ENCODE results near the gene CLTA. TPM values are rescaled to one million over a fixed set of nuclear protein-coding genes. Genes with fewer than 3 reads are reported as not detected.

CLTA gene
- total RNA-seq, 2 donors from 2014 or later = 69.3 to 166 TPM

- Mint-ChIP-seq H3K9me3 (no peaks in the 10 kb centered on the region), H3K4me3 (peak overlapping the region; percentile 95), H3K4me1 (peaks cover 37% of the 10 kb centered on the region), H3K36me3 (ENCODE audit: low read depth) (peaks cover 31% of the 10 kb centered on the region), H3K27me3 (no peaks in the 10 kb centered on the region), H3K27ac (peak overlapping the region; percentile 94)
- no peak for ATAC-seq (replicated peaks)
These were observed 547 bp downstream of the CLTA start for GRCh38 chr9:36191290-36191645.

GRCh38 chr9:36191686-36192085, 965 bp downstream of the CLTA start:
- ATAC-seq (replicated peaks) = no peak
- peaks cover 37% of the 10 kb centered on the region for H3K4me1 Mint-ChIP-seq
- peak overlapping the region; percentile 95 for H3K4me3 Mint-ChIP-seq
- no peaks in the 10 kb centered on the region for H3K27me3 Mint-ChIP-seq
- no peaks in the 10 kb centered on the region for H3K9me3 Mint-ChIP-seq
- peak overlapping the region; percentile 94 for H3K27ac Mint-ChIP-seq
- peaks cover 35% of the 10 kb centered on the region for H3K36me3 Mint-ChIP-seq (ENCODE audit: low read depth)

- peak overlapping the region; percentile 95 for H3K4me3 Mint-ChIP-seq
- no peak for ATAC-seq (replicated peaks)
- H3K4me1 Mint-ChIP-seq = peaks cover 37% of the 10 kb centered on the region
- no peaks in the 10 kb centered on the region for H3K9me3 Mint-ChIP-seq
- H3K27ac Mint-ChIP-seq = peak overlapping the region; percentile 94
- peaks cover 40% of the 10 kb centered on the region for H3K36me3 Mint-ChIP-seq (ENCODE audit: low read depth)
- no peaks in the 10 kb centered on the region for H3K27me3 Mint-ChIP-seq
These were observed 1.5 kb downstream of the CLTA start for GRCh38 chr9:36192196-36192595.

- H3K36me3 Mint-ChIP-seq (ENCODE audit: low read depth) = peaks cover 48% of the 10 kb centered on the region
- H3K27me3 Mint-ChIP-seq = no peaks in the 10 kb centered on the region
- H3K9me3 Mint-ChIP-seq = no peaks in the 10 kb centered on the region
- no peak for ATAC-seq (replicated peaks)
- H3K4me1 Mint-ChIP-seq = peaks cover 37% of the 10 kb centered on the region
- H3K4me3 Mint-ChIP-seq = peak overlapping the region; percentile 95
- H3K27ac Mint-ChIP-seq = peak overlapping the region; percentile 94
These were observed 2.3 kb downstream of the CLTA start for GRCh38 chr9:36193023-36193422.

- Mint-ChIP-seq H3K27ac (peak overlapping the region; percentile 94), H3K4me1 (peaks cover 37% of the 10 kb centered on the region), H3K4me3 (peak overlapping the region; percentile 95), H3K27me3 (no peaks in the 10 kb centered on the region), H3K36me3 (ENCODE audit: low read depth) (peaks cover 63% of the 10 kb centered on the region), H3K9me3 (no peaks in the 10 kb centered on the region)
- ATAC-seq (replicated peaks) = no peak
These were observed 3.7 kb downstream of the CLTA start for GRCh38 chr9:36194326-36195000.

- Mint-ChIP-seq H3K9me3 (no peaks in the 10 kb centered on the region), H3K4me1 (peaks cover 22% of the 10 kb centered on the region), H3K27ac (peak overlapping the region; percentile 95), H3K27me3 (no peaks in the 10 kb centered on the region), H3K4me3 (no peak overlapping the region), H3K36me3 (ENCODE audit: low read depth) (peaks cover 100% of the 10 kb centered on the region)
- no peak for ATAC-seq (replicated peaks)
These were observed 14.3 kb downstream of the CLTA start for GRCh38 chr9:36204906-36205547.

GRCh38 chr9:36207016-36207415, 16.3 kb downstream of the CLTA start:
- Mint-ChIP-seq H3K36me3 (ENCODE audit: low read depth) (peaks cover 100% of the 10 kb centered on the region), H3K9me3 (no peaks in the 10 kb centered on the region), H3K4me3 (peak overlapping the region; percentile 74), H3K27me3 (no peaks in the 10 kb centered on the region), H3K27ac (peak overlapping the region; percentile 95), H3K4me1 (peaks cover 29% of the 10 kb centered on the region)
- ATAC-seq (replicated peaks) = peak; percentile 48

- peak overlapping the region; percentile 95 for H3K27ac Mint-ChIP-seq
- H3K4me3 Mint-ChIP-seq = peak overlapping the region; percentile 74
- ATAC-seq (replicated peaks) = peak; percentile 83
- H3K4me1 Mint-ChIP-seq = peaks cover 29% of the 10 kb centered on the region
- H3K36me3 Mint-ChIP-seq (ENCODE audit: low read depth) = peaks cover 100% of the 10 kb centered on the region
- H3K27me3 Mint-ChIP-seq = no peaks in the 10 kb centered on the region
- H3K9me3 Mint-ChIP-seq = no peaks in the 10 kb centered on the region
These were observed 16.9 kb downstream of the CLTA start for GRCh38 chr9:36207546-36208012.

- H3K36me3 Mint-ChIP-seq (ENCODE audit: low read depth) = peaks cover 100% of the 10 kb centered on the region
- H3K4me3 Mint-ChIP-seq = peak overlapping the region; percentile 74
- H3K27ac Mint-ChIP-seq = peak overlapping the region; percentile 95
- no peaks in the 10 kb centered on the region for H3K27me3 Mint-ChIP-seq
- peak; percentile 27 for ATAC-seq (replicated peaks)
- H3K4me1 Mint-ChIP-seq = peaks cover 29% of the 10 kb centered on the region
- H3K9me3 Mint-ChIP-seq = no peaks in the 10 kb centered on the region
These were observed 18.0 kb downstream of the CLTA start for GRCh38 chr9:36208521-36209253.

- Mint-ChIP-seq H3K36me3 (ENCODE audit: low read depth) (peaks cover 100% of the 10 kb centered on the region), H3K4me3 (no peak overlapping the region), H3K9me3 (no peaks in the 10 kb centered on the region), H3K27ac (peak overlapping the region; percentile 95), H3K4me1 (peaks cover 30% of the 10 kb centered on the region), H3K27me3 (no peaks in the 10 kb centered on the region)
- ATAC-seq (replicated peaks) = no peak
These were observed 20.0 kb downstream of the CLTA start for GRCh38 chr9:36210722-36211121.

GRCh38 chr9:36211510-36211909, 20.8 kb downstream of the CLTA start:
- no peak overlapping the region for H3K4me3 Mint-ChIP-seq
- no peaks in the 10 kb centered on the region for H3K27me3 Mint-ChIP-seq
- peaks cover 36% of the 10 kb centered on the region for H3K4me1 Mint-ChIP-seq
- peaks cover 99% of the 10 kb centered on the region for H3K36me3 Mint-ChIP-seq (ENCODE audit: low read depth)
- H3K27ac Mint-ChIP-seq = peak overlapping the region; percentile 61
- no peak for ATAC-seq (replicated peaks)
- no peaks in the 10 kb centered on the region for H3K9me3 Mint-ChIP-seq

GRCh38 chr9:36213387-36213786, 22.7 kb downstream of the CLTA start:
- no peak for ATAC-seq (replicated peaks)
- Mint-ChIP-seq H3K27ac (peak overlapping the region; percentile 42), H3K4me1 (peaks cover 33% of the 10 kb centered on the region), H3K36me3 (ENCODE audit: low read depth) (peaks cover 99% of the 10 kb centered on the region), H3K4me3 (no peak overlapping the region), H3K9me3 (no peaks in the 10 kb centered on the region), H3K27me3 (no peaks in the 10 kb centered on the region)

GRCh38 chr9:36213989-36214388, 23.3 kb downstream of the CLTA start:
- H3K27ac Mint-ChIP-seq = no peak overlapping the region
- H3K4me3 Mint-ChIP-seq = no peak overlapping the region
- H3K27me3 Mint-ChIP-seq = no peaks in the 10 kb centered on the region
- peaks cover 99% of the 10 kb centered on the region for H3K36me3 Mint-ChIP-seq (ENCODE audit: low read depth)
- H3K4me1 Mint-ChIP-seq = peaks cover 39% of the 10 kb centered on the region
- no peaks in the 10 kb centered on the region for H3K9me3 Mint-ChIP-seq
- no peak for ATAC-seq (replicated peaks)

GRCh38 chr9:36214571-36214970, 23.9 kb downstream of the CLTA start:
- H3K4me3 Mint-ChIP-seq = no peak overlapping the region
- H3K27ac Mint-ChIP-seq = peak overlapping the region; percentile 87
- H3K4me1 Mint-ChIP-seq = peaks cover 37% of the 10 kb centered on the region
- ATAC-seq (replicated peaks) = no peak
- H3K9me3 Mint-ChIP-seq = no peaks in the 10 kb centered on the region
- H3K27me3 Mint-ChIP-seq = no peaks in the 10 kb centered on the region
- H3K36me3 Mint-ChIP-seq (ENCODE audit: low read depth) = peaks cover 99% of the 10 kb centered on the region

Measured in activated T-helper 17 cell treated with anti-CD3 and anti-CD28 coated beads, Interleukin-2, amount 50 U/mL, for 72 hours (primary cell).